ENCODE data around the gene PIPOX. TPM values are rescaled to one million over a fixed set of nuclear protein-coding genes. Genes with fewer than 3 reads are reported as not detected.

Gene PIPOX
- total and polyA plus RNA-seq, 2 of the 13 experiments (the other 11 are each of a cell fraction or from before 2014, with no cell fraction given): 87.3 to 154 TPM

GRCh38 chr17:29045734-29046472 lies 3.0 kb downstream of the PIPOX start (continued):
- TF ChIP-seq MAZ (IDR thresholded peaks at IDR 0.05; ENCODE audit: borderline replicate concordance, low read depth, low read length): no peak
- no peak for TF ChIP-seq MAZ (CRISPR knock-in tag; IDR thresholded peaks at IDR 0.05; ENCODE audit: low read depth)
- TF ChIP-seq DPF2 (CRISPR knock-in tag; IDR thresholded peaks at IDR 0.05; ENCODE audit: borderline replicate concordance, low read depth): peak; percentile 65; the same call in 1 of the 2 replicates
- peak; percentile 64 for TF ChIP-seq SALL1 (CRISPR knock-in tag; IDR thresholded peaks at IDR 0.05)
- TF ChIP-seq LCORL (IDR thresholded peaks at IDR 0.05): no peak
- TF ChIP-seq LCORL (CRISPR knock-in tag; IDR thresholded peaks at IDR 0.05): no peak
- TF ChIP-seq ZNF879 (CRISPR knock-in tag; IDR thresholded peaks at IDR 0.05): no peak
- TF ChIP-seq TFAP4 (IDR thresholded peaks at IDR 0.05; ENCODE audit: borderline replicate concordance, low read depth): no peak
- TF ChIP-seq GATAD2A (CRISPR knock-in tag; IDR thresholded peaks at IDR 0.05): peak; percentile 88
- no peak for TF ChIP-seq RBAK (CRISPR knock-in tag; IDR thresholded peaks at IDR 0.05)
- TF ChIP-seq PPARG (CRISPR knock-in tag; conservative IDR thresholded peaks at IDR 0.05): peak; percentile 64; the same call in 1 of the 2 replicates
- TF ChIP-seq DRAP1 (CRISPR knock-in tag; IDR thresholded peaks at IDR 0.05): peak; percentile 46; the same call in 1 of the 2 replicates
- no peak for TF ChIP-seq SSRP1 (CRISPR knock-in tag; IDR thresholded peaks at IDR 0.05)
- no peak for TF ChIP-seq ZNF720 (CRISPR knock-in tag; IDR thresholded peaks at IDR 0.05)
- TF ChIP-seq RFXAP (CRISPR knock-in tag; IDR thresholded peaks at IDR 0.05; ENCODE audit: borderline replicate concordance): no peak
- TF ChIP-seq NR0B2 (CRISPR knock-in tag; IDR thresholded peaks at IDR 0.05): no peak
- no peak for TF ChIP-seq KLF11 (CRISPR knock-in tag; IDR thresholded peaks at IDR 0.05)
- TF ChIP-seq ZNF780A (CRISPR knock-in tag; IDR thresholded peaks at IDR 0.05): no peak
- no peak for TF ChIP-seq NCOA5 (CRISPR knock-in tag; IDR thresholded peaks at IDR 0.05)
- TF ChIP-seq FOXK1 (CRISPR knock-in tag; IDR thresholded peaks at IDR 0.05; ENCODE audit: borderline replicate concordance, low read depth): peak; percentile 44; the same call in 1 of the 2 replicates
- no peak for TF ChIP-seq PLSCR1 (CRISPR knock-in tag; IDR thresholded peaks at IDR 0.05; ENCODE audit: borderline replicate concordance)
- no peak for TF ChIP-seq MXD3 (CRISPR knock-in tag; IDR thresholded peaks at IDR 0.05)
- peak; percentile 66; the same call in 1 of the 2 replicates for TF ChIP-seq ZNF614 (CRISPR knock-in tag; IDR thresholded peaks at IDR 0.05; ENCODE audit: borderline replicate concordance)
- no peak for TF ChIP-seq CSRNP1 (CRISPR knock-in tag; IDR thresholded peaks at IDR 0.05)
- TF ChIP-seq ZNF263 (CRISPR knock-in tag; IDR thresholded peaks at IDR 0.05): no peak
- TF ChIP-seq HOXA3 (CRISPR knock-in tag; IDR thresholded peaks at IDR 0.05): peak; percentile 52; the same call in 1 of the 2 replicates
- TF ChIP-seq ISL2 (CRISPR knock-in tag; IDR thresholded peaks at IDR 0.05): no peak
